ENCODE results near the gene OVCH1. TPM values are rescaled to one million over a fixed set of nuclear protein-coding genes. Genes with fewer than 3 reads are reported as not detected.

Gene OVCH1
- total RNA-seq, 1 experiment from 2014 or later: 1.9 TPM

DNA sequence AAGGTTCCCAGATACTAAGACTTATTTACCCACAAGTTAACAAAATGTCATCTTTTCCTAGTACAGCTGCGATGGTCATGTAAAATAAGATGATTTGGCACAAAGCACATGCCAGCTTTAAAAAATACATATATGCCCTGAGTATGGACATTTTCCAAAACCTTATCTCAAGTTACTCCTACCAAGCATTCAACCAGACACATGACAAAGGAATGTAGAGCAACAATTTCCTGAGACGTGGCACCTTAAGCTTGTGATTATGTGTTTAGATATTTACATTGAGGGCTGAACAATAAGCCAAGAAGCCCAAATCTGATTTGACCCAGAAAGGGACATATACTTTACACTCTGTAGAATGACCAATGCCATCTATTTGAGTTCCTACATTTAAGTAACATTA is 24.5 kb upstream of the OVCH1 start:
- no peak for DNase-seq (ENCODE audit: unreplicated experiment)
- TF ChIP-seq CTCF (IDR thresholded peaks at IDR 0.05; ENCODE audit: unreplicated experiment): no peak
- H3K9me3 Mint-ChIP-seq (ENCODE audit: unreplicated experiment): no peaks in the 10 kb centered on the region
- no TSS peak for BruUV-seq (replicated peaks)
- POLR2A ChIA-PET: no interaction called here
- intact Hi-C loops (cut with micrococcal nuclease): no loop called here
- H3K4me1 Mint-ChIP-seq (ENCODE audit: insufficient read depth, unreplicated experiment): no peaks in the 10 kb centered on the region
- H3K4me3 Mint-ChIP-seq (ENCODE audit: unreplicated experiment): no peak overlapping the region
- no peaks in the 10 kb centered on the region for H3K27me3 Mint-ChIP-seq (ENCODE audit: insufficient read depth, unreplicated experiment)
- H3K27ac Mint-ChIP-seq (ENCODE audit: low read depth, unreplicated experiment): peak overlapping the region; percentile 54
- peaks cover 92% of the 10 kb centered on the region for H3K36me3 Mint-ChIP-seq (ENCODE audit: insufficient read depth, unreplicated experiment)
- CTCF ChIA-PET: interaction anchor here (0.7 to 1.4 kb wide), 3 partner anchors 19 to 1284 kb away, joined by 3 to 4 read pairs (median 4); no protein-coding TSS in a partner anchor

DNA sequence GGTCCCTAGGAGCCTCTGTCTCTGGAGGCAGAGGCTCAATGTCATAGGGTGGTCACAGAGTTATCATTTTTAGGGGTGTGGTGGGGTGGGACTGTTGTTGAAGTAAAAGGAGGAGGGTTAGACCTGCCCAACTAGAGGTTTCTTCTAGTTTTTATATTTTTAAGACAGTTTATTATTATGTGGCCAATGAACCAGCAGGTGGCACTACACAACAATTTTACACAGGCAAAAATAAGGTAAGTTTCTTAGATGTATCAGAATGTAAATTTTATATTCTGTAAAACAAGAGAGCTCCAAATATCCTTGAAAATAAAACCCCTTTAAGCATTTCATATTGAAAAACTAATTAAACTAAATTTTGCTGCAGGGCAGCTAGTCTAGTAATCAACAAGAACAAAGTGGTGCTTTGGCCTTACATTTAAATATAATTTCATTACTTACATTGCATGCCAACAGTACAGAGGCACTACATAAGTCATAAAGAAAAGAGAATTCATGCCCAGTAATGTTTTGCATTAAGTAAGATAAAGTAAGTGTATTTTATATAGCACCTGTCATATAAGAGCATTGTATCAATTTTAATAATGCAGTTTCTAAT is 22.2 kb upstream of the OVCH1 start:
- Mint-ChIP-seq H3K9me3 (ENCODE audit: unreplicated experiment) (no peaks in the 10 kb centered on the region), H3K4me1 (ENCODE audit: insufficient read depth, unreplicated experiment) (peaks cover 9% of the 10 kb centered on the region), H3K27me3 (ENCODE audit: insufficient read depth, unreplicated experiment) (no peaks in the 10 kb centered on the region), H3K27ac (ENCODE audit: low read depth, unreplicated experiment) (no peak overlapping the region), H3K36me3 (ENCODE audit: insufficient read depth, unreplicated experiment) (peaks cover 92% of the 10 kb centered on the region), H3K4me3 (ENCODE audit: unreplicated experiment) (no peak overlapping the region)
- POLR2A ChIA-PET: no interaction called here
- peak; percentile 56 for DNase-seq (ENCODE audit: unreplicated experiment)
- peak; percentile 56 for TF ChIP-seq CTCF (IDR thresholded peaks at IDR 0.05; ENCODE audit: unreplicated experiment)
- CTCF ChIA-PET: interaction anchor here (0.6 to 2.0 kb wide), 19 partner anchors 10 to 1287 kb away, joined by 3 to 9 read pairs (median 3); no protein-coding TSS in a partner anchor
- BruUV-seq (replicated peaks): no TSS peak
- intact Hi-C loops (cut with micrococcal nuclease): loop anchor here (1.0 to 10.0 kb wide), 6 partner anchors 212 to 1285 kb away; no protein-coding TSS in a partner anchor

- DNase-seq (ENCODE audit: unreplicated experiment): no peak
- no peaks in the 10 kb centered on the region for H3K27me3 Mint-ChIP-seq (ENCODE audit: insufficient read depth, unreplicated experiment)
- H3K9me3 Mint-ChIP-seq (ENCODE audit: unreplicated experiment): no peaks in the 10 kb centered on the region
- ChIA-PET CTCF (interaction anchor here (0.6 to 1.6 kb wide), 5 partner anchors 9 to 1288 kb away, joined by 3 to 6 read pairs (median 3); no protein-coding TSS in a partner anchor), POLR2A (no interaction called here)
- H3K36me3 Mint-ChIP-seq (ENCODE audit: insufficient read depth, unreplicated experiment): peaks cover 92% of the 10 kb centered on the region
- H3K4me1 Mint-ChIP-seq (ENCODE audit: insufficient read depth, unreplicated experiment): peaks cover 14% of the 10 kb centered on the region
- H3K4me3 Mint-ChIP-seq (ENCODE audit: unreplicated experiment): no peak overlapping the region
- no peak overlapping the region for H3K27ac Mint-ChIP-seq (ENCODE audit: low read depth, unreplicated experiment)
- intact Hi-C loops (cut with micrococcal nuclease): loop anchor here (5.0 to 10.0 kb wide), 5 partner anchors 211 to 1286 kb away; no protein-coding TSS in a partner anchor
- TF ChIP-seq CTCF (IDR thresholded peaks at IDR 0.05; ENCODE audit: unreplicated experiment): no peak
- BruUV-seq (replicated peaks): no TSS peak
Measured at GRCh38 chr12:29518407-29518806, 20.9 kb upstream of the OVCH1 start.

- intact Hi-C loops (cut with micrococcal nuclease): loop anchor here (5.0 to 10.0 kb wide), 5 partner anchors 210 to 1288 kb away; no protein-coding TSS in a partner anchor
- Mint-ChIP-seq H3K4me1 (ENCODE audit: insufficient read depth, unreplicated experiment) (peaks cover 14% of the 10 kb centered on the region), H3K9me3 (ENCODE audit: unreplicated experiment) (no peaks in the 10 kb centered on the region), H3K27me3 (ENCODE audit: insufficient read depth, unreplicated experiment) (no peaks in the 10 kb centered on the region), H3K4me3 (ENCODE audit: unreplicated experiment) (no peak overlapping the region), H3K27ac (ENCODE audit: low read depth, unreplicated experiment) (peak overlapping the region; percentile 19), H3K36me3 (ENCODE audit: insufficient read depth, unreplicated experiment) (peaks cover 95% of the 10 kb centered on the region)
- POLR2A ChIA-PET: interaction anchor here (0.7 kb wide), 1 partner anchor 10 kb away, joined by 4 read pairs; no protein-coding TSS in a partner anchor
- BruUV-seq (replicated peaks): no TSS peak
- TF ChIP-seq CTCF (IDR thresholded peaks at IDR 0.05; ENCODE audit: unreplicated experiment): no peak
- DNase-seq (ENCODE audit: unreplicated experiment): no peak
- CTCF ChIA-PET: no interaction called here
Measured at GRCh38 chr12:29517264-29517663, 19.8 kb upstream of the OVCH1 start.

Measured in MCF 10A (cell line).